ENCODE results near the gene CDCA3. TPM values are rescaled to one million over a fixed set of nuclear protein-coding genes. Genes with fewer than 3 reads are reported as not detected.

The CDCA3 gene
- total and polyA plus RNA-seq, 2 experiments from 2014 or later = 47.4 to 75.6 TPM

GRCh38 chr12:6827982-6828780 lies 22.9 kb downstream of the CDCA3 start, which contains the start of gene P3H3:
Gene P3H3, plus strand, starts transcription at chr12:6828407. Its CDS starts 34 bp downstream, at chr12:6828441.
- Histone ChIP-seq H3F3A (replicated peaks; ENCODE audit: low read depth) (peaks cover 16% of the 10 kb centered on the region), H3K4me3 (peak within 1 kb of the TSS; percentile 98), H2AFZ (peak within 1 kb of the TSS; percentile 63), H3K27me3 (ENCODE audit: insufficient read depth) (peaks cover 33% of the 10 kb centered on the region), H3K79me2 (replicated peaks; ENCODE audit: insufficient read depth) (peaks cover 9% of the 10 kb centered on the region), H3K4me2 (peak within 1 kb of the TSS; percentile 96), H3K36me3 (ENCODE audit: insufficient read depth) (peaks cover 3% of the 10 kb centered on the region; the same call in 1 of the 2 replicates), H3K4me1 (ENCODE audit: insufficient read depth) (peaks cover 29% of the 10 kb centered on the region), H3K27ac (ENCODE audit: low read depth) (peak within 1 kb of the TSS; percentile 59; the same call in 1 of the 2 replicates), H4K20me1 (replicated peaks; ENCODE audit: insufficient read depth) (no peaks in the 10 kb centered on the region), H3K9me2 (ENCODE audit: insufficient read depth) (no peaks in the 10 kb centered on the region)
- peaks cover 23% of the 10 kb centered on the region for H3K27me3 Mint-ChIP-seq (ENCODE audit: insufficient read depth, low read depth, poor library complexity)
- DNase-seq (ENCODE audit: low spot score) (peak; percentile 86), ATAC-seq (peak; percentile 8)
- no peaks in the 10 kb centered on the region for H3K9me3 Mint-ChIP-seq
- peaks cover 41% of the 10 kb centered on the region for H3K4me1 Mint-ChIP-seq
- peak; percentile 59 for TF ChIP-seq POLR2AphosphoS5 (IDR thresholded peaks at IDR 0.05; ENCODE audit: low read depth)
- no peak; a peak in 1 of 4 replicates for TF ChIP-seq CTCF (conservative IDR thresholded peaks at IDR 0.05; ENCODE audit: low read depth in 2 of 2)
- H3K27ac Mint-ChIP-seq = peak within 1 kb of the TSS; percentile 93
- peaks cover 34% of the 10 kb centered on the region for H3K36me3 Mint-ChIP-seq (ENCODE audit: low read depth)
- peak within 1 kb of the TSS; percentile 96 for H3K4me3 Mint-ChIP-seq

GRCh38 chr12:6827437-6827911 lies 23.6 kb downstream of the CDCA3 start:
- Histone ChIP-seq H3K79me2 (replicated peaks; ENCODE audit: insufficient read depth) (peaks cover 9% of the 10 kb centered on the region), H2AFZ (no peak overlapping the region), H3K9me2 (ENCODE audit: insufficient read depth) (no peaks in the 10 kb centered on the region), H3K36me3 (ENCODE audit: insufficient read depth) (peaks cover 3% of the 10 kb centered on the region; the same call in 1 of the 2 replicates), H3F3A (replicated peaks; ENCODE audit: low read depth) (peaks cover 13% of the 10 kb centered on the region), H3K4me3 (peak overlapping the region; percentile 39), H3K4me2 (peak overlapping the region; percentile 63), H4K20me1 (replicated peaks; ENCODE audit: insufficient read depth) (no peaks in the 10 kb centered on the region), H3K27ac (ENCODE audit: low read depth) (no peak overlapping the region), H3K4me1 (ENCODE audit: insufficient read depth) (peaks cover 35% of the 10 kb centered on the region), H3K27me3 (ENCODE audit: insufficient read depth) (peaks cover 39% of the 10 kb centered on the region)
- no peaks in the 10 kb centered on the region for H3K9me3 Mint-ChIP-seq
- TF ChIP-seq CTCF (conservative IDR thresholded peaks at IDR 0.05; ENCODE audit: low read depth in 2 of 2) (no peak), POLR2AphosphoS5 (IDR thresholded peaks at IDR 0.05; ENCODE audit: low read depth) (peak; percentile 80)
- peak; percentile 30 for ATAC-seq
- peak overlapping the region; percentile 64 for H3K4me3 Mint-ChIP-seq
- H3K27me3 Mint-ChIP-seq (ENCODE audit: insufficient read depth, low read depth, poor library complexity) = peaks cover 23% of the 10 kb centered on the region
- H3K36me3 Mint-ChIP-seq (ENCODE audit: low read depth) = peaks cover 32% of the 10 kb centered on the region
- DNase-seq (ENCODE audit: low spot score) = peak; percentile 93
- H3K27ac Mint-ChIP-seq = peak overlapping the region; percentile 38; the same call in 1 of the 2 replicates
- peaks cover 48% of the 10 kb centered on the region for H3K4me1 Mint-ChIP-seq

Data from GM23338 (cell line).